Measurements from ENCODE around the gene SLC15A5.

Gene SLC15A5

GRCh38 chr12:16220120-16220519 lies 57.4 kb downstream of the SLC15A5 start:
- no peaks in the 10 kb centered on the region; the same call in 1 of the 2 replicates for H3K27me3 ChIP-seq
- H3K4me3 ChIP-seq (ENCODE audit: low read depth, low read length) = no peak overlapping the region
- H3K36me3 ChIP-seq = no peaks in the 10 kb centered on the region
- DNase-seq = no peak
- no peaks in the 10 kb centered on the region for H3K4me1 ChIP-seq
- TF ChIP-seq CTCF (IDR thresholded peaks at IDR 0.05; ENCODE audit: low read depth, low read length) = no peak
- no peaks in the 10 kb centered on the region for H3K9me3 ChIP-seq

GRCh38 chr12:16218934-16219751 lies 58.3 kb downstream of the SLC15A5 start:
- Histone ChIP-seq H3K27me3 (no peaks in the 10 kb centered on the region; the same call in 1 of the 2 replicates), H3K4me1 (no peaks in the 10 kb centered on the region), H3K36me3 (no peaks in the 10 kb centered on the region), H3K9me3 (no peaks in the 10 kb centered on the region), H3K4me3 (ENCODE audit: low read depth, low read length) (no peak overlapping the region)
- no peak for TF ChIP-seq CTCF (IDR thresholded peaks at IDR 0.05; ENCODE audit: low read depth, low read length)
- DNase-seq = no peak

DNA sequence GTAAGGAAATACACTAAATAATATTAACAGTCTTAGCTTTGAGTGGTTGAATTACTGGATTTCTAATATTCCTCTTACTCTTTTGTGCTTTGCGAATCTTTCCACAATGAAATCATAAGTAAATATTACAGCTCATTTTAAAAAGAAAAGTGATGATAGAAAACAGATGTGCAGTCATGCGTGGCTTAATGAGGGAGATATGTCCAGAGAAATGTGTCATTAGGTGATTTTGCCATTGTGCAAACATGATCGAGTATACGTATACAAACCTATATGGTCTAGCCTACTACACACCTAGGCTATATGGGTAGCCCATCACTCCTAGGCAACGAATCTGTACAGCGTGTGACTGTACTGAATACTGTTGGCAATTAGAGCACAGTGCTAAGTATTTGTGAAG lies 59.3 kb downstream of the SLC15A5 start:
- no peak for TF ChIP-seq CTCF (IDR thresholded peaks at IDR 0.05; ENCODE audit: low read depth, low read length)
- no peaks in the 10 kb centered on the region for H3K4me1 ChIP-seq
- H3K27me3 ChIP-seq = no peaks in the 10 kb centered on the region; the same call in 1 of the 2 replicates
- no peaks in the 10 kb centered on the region for H3K9me3 ChIP-seq
- H3K4me3 ChIP-seq (ENCODE audit: low read depth, low read length) = no peak overlapping the region
- H3K36me3 ChIP-seq = no peaks in the 10 kb centered on the region
- DNase-seq = no peak

- no peak for DNase-seq
- H3K27me3 ChIP-seq = no peaks in the 10 kb centered on the region
- no peaks in the 10 kb centered on the region for H3K9me3 ChIP-seq
- H3K36me3 ChIP-seq = no peaks in the 10 kb centered on the region
- H3K4me1 ChIP-seq = no peaks in the 10 kb centered on the region
- TF ChIP-seq CTCF (IDR thresholded peaks at IDR 0.05; ENCODE audit: low read depth, low read length) = no peak
- no peak overlapping the region for H3K4me3 ChIP-seq (ENCODE audit: low read depth, low read length)
These were observed 65.8 kb downstream of the SLC15A5 start for GRCh38 chr12:16211731-16212130.

DNA sequence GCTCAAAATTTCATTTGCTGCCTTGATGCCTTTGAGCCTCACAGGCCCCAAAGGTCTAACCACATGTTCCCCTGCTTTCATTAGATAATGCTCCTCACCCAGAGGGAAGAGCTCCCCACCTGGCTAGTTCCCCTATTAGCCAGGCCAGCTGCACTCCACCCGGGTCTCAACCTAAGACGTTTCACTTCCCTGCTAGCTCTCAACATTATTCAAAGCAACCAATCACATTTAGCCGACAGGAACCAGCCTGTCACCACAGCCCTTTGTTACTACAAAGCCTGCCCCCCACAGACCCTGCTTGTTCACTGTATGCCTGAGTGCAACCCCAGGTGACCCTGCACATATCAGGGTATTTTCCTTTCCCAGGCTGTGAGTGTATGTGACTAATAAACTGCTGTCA lies 78.6 kb downstream of the SLC15A5 start:
- Histone ChIP-seq H3K27me3 (no peaks in the 10 kb centered on the region), H3K4me1 (no peaks in the 10 kb centered on the region), H3K4me3 (ENCODE audit: low read depth, low read length) (no peak overlapping the region), H3K9me3 (no peaks in the 10 kb centered on the region), H3K36me3 (no peaks in the 10 kb centered on the region)
- DNase-seq = no peak
- TF ChIP-seq CTCF (IDR thresholded peaks at IDR 0.05; ENCODE audit: low read depth, low read length) = no peak

DNA sequence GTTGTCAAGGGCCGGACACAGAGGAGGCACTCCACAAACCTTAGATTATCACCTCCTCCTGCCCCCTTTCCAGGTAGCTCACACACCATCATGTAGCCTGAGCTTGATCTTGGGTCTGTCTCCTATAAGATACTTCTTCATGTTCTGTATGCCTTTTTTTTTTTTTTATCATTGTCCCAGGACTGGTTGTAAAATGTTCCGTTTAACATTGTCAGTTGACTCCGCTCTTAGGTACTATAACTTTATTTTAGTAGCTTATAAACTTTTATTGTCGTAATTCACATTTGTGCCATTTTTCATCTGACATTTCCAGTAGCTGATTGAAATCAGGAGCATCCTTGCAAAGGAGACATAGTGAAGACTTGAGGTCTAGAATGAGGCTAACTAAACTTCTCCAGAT lies 79.9 kb downstream of the SLC15A5 start:
- Histone ChIP-seq H3K4me3 (ENCODE audit: low read depth, low read length) (no peak overlapping the region), H3K4me1 (no peaks in the 10 kb centered on the region), H3K27me3 (no peaks in the 10 kb centered on the region), H3K36me3 (no peaks in the 10 kb centered on the region), H3K9me3 (no peaks in the 10 kb centered on the region)
- DNase-seq = no peak
- TF ChIP-seq CTCF (IDR thresholded peaks at IDR 0.05; ENCODE audit: low read depth, low read length) = no peak
